Prostate gland (tissue), 2 donors: ENCODE measurements around the gene OR7G2. TPM values are rescaled to one million over a fixed set of nuclear protein-coding genes. Genes with fewer than 3 reads are reported as not detected.

Experiments
- DNase-seq: peaks from one replicate; pipeline ENCODE4 v3.0.0-alpha.2; 2019; ENCODE audit warnings: low spot score
- H3K27ac ChIP-seq, 2 donors: fragments of 200-600 bp; sonication (generic); 2 replicates each; pipeline ENCODE4 v1.5.1; 2017 to 2019
- H3K27me3 ChIP-seq: fragments of 200-600 bp; sonication (generic); replicated peaks from 2 replicates; pipeline ENCODE4 v1.5.1; 2019; ENCODE audit not compliant: insufficient read depth
- H3K36me3 ChIP-seq, 2 donors: fragments of 200-600 bp; sonication (generic); 1 replicate in 1 of 2; 2 replicates in 1 of 2; pipeline versions ENCODE4 v1.5.1 to v1.8.1; 2017 to 2019
- H3K4me1 ChIP-seq: fragments of 200-600 bp; sonication (generic); replicated peaks from 2 replicates; pipeline ENCODE4 v1.5.1; 2019
- H3K4me3 ChIP-seq, 2 donors: fragments of 200-600 bp; sonication (generic); 2 replicates each; pipeline ENCODE4 v1.5.1; 2017 to 2019
- H3K9me3 ChIP-seq: fragments of 200-600 bp; sonication (generic); 2 replicates; pipeline ENCODE4 v1.5.1; 2017
- POLR2A ChIP-seq: fragments of 450-650 bp; IDR thresholded peaks from one replicate; pipeline ENCODE4 v1.6.1; 2016; ENCODE audit warnings: antibody characterized with exemption, mild to moderate bottlenecking
- POLR2AphosphoS5 ChIP-seq: sonication (generic); formaldehyde crosslinking; IDR thresholded peaks from one replicate; pipeline ENCODE4 v1.6.1; 2017; ENCODE audit warnings: antibody characterized with exemption
- WGBS: methylation state at CpG from one replicate; pipeline ENCODE4 v1.1.5; 2018; 5-methylcytosine and 5-hydroxymethylcytosine counted together
- intact Hi-C: fragments of 100-400 bp; cut with DNase I; formaldehyde crosslinking; loops from one replicate; pipeline ENCODE4 v1.14.2; 2022
- total RNA-seq, 2 donors: library from RNA; depleted of rRNA; stranded (reverse); fragments of >200 nt; gene quantifications; one replicate each; pipeline ENCODE4 v1.1.0, GENCODE V29; 2016
- TF ChIP-seq, protein P1 (sequence below), 4 experiments: fragments of 200-600 bp in 2 of 4; fragments of 450-650 bp in 2 of 4; sonication (generic) in 2 of 4; IDR thresholded peaks; 1 replicate in 3 of 4; 2 replicates in 1 of 4; pipeline ENCODE4 v1.5.1; 2016 to 2019; ENCODE audit warnings: antibody characterized with exemption in 4 of 4, mild to moderate bottlenecking in 2 of 4, moderate library complexity in 2 of 4

Gene OR7G2
- total RNA-seq, 2 donors from 2014 or later: not detected

- Histone ChIP-seq H3K36me3 (no peaks in the 10 kb centered on the region), H3K27ac (no peak overlapping the region), H3K4me3 (no peak overlapping the region), H3K27me3 (no peaks in the 10 kb centered on the region), H3K9me3 (no peaks in the 10 kb centered on the region), H3K4me1 (no peaks in the 10 kb centered on the region)
- no peak for DNase-seq
- no peak for TF ChIP-seq POLR2AphosphoS5
- TF ChIP-seq, protein P1, sequence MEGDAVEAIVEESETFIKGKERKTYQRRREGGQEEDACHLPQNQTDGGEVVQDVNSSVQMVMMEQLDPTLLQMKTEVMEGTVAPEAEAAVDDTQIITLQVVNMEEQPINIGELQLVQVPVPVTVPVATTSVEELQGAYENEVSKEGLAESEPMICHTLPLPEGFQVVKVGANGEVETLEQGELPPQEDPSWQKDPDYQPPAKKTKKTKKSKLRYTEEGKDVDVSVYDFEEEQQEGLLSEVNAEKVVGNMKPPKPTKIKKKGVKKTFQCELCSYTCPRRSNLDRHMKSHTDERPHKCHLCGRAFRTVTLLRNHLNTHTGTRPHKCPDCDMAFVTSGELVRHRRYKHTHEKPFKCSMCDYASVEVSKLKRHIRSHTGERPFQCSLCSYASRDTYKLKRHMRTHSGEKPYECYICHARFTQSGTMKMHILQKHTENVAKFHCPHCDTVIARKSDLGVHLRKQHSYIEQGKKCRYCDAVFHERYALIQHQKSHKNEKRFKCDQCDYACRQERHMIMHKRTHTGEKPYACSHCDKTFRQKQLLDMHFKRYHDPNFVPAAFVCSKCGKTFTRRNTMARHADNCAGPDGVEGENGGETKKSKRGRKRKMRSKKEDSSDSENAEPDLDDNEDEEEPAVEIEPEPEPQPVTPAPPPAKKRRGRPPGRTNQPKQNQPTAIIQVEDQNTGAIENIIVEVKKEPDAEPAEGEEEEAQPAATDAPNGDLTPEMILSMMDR (IDR thresholded peaks at IDR 0.05): no peak
- TF ChIP-seq POLR2A: no peak
- WGBS: 54% methylated on average over 5 of the region's 5 CpGs
- intact Hi-C loops: no loop called here
Measured at GRCh38 chr19:9116547-9116946, 9.3 kb upstream of the OR7G2 start.

DNA sequence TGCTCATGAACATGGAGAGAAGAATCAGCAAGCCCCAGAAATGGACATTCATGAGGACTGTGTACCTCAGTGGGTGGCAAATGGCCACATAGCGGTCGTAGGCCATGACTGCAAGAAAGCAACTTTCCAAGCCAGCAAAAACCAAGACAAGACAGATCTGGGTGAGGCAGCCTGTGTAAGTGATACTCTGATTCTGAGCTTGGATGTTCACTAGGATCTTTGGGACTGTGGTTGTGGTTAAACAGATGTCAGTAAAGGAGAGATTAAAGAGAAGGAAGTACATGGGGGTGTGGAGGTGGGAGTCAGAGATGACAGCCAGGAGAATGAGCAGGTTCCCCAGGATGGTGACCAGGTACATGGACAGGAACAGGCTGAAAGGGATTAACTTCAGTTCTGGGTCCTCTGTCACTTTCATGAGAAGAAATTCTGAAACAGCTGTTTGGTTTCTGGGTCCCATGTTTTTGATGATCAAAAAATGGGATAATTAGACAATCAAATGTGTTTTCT is 8.1 kb upstream of the OR7G2 start, which contains the start of gene OR7G1:
Gene OR7G1, minus strand, starts transcription at position 457 of the 507 bp plus-strand sequence. Its CDS starts 0 bp downstream, at position 457.
- Histone ChIP-seq H3K4me3 (no peak within 1 kb of the TSS), H3K4me1 (no peaks in the 10 kb centered on the region), H3K27me3 (no peaks in the 10 kb centered on the region), H3K27ac (no peak within 1 kb of the TSS), H3K36me3 (no peaks in the 10 kb centered on the region), H3K9me3 (no peaks in the 10 kb centered on the region)
- TF ChIP-seq, protein P1 (IDR thresholded peaks at IDR 0.05): no peak
- TF ChIP-seq POLR2A: no peak
- TF ChIP-seq POLR2AphosphoS5: no peak
- no peak for DNase-seq
- WGBS: 84% methylated on average over 2 of the region's 2 CpGs
- intact Hi-C loops: no loop called here

DNA sequence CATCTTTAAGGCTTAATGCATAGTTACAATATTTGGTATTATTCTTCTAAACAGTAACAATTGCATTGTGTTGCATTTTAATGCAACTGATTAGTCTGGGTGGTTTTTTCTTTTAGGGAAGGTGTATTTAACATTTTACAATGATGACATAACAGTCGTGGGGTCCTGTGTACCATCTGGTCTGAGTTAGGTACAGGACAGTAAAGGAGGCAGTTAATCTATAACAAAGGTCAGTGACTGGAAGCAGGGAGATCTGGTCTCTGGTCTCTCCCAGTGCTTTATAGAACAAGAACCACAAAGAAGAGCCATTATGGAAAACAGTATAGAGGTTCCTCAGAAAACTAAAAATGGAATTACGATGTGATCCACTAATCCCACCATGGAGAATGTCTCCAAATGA is 2.7 kb upstream of the OR7G2 start:
- H3K27ac ChIP-seq: no peak overlapping the region
- DNase-seq: no peak
- 44% methylated on average over 2 of the region's 2 CpGs for WGBS
- H3K4me3 ChIP-seq: no peak overlapping the region
- no peaks in the 10 kb centered on the region for H3K36me3 ChIP-seq
- intact Hi-C loops: no loop called here
- H3K27me3 ChIP-seq: no peaks in the 10 kb centered on the region
- TF ChIP-seq, protein P1 (IDR thresholded peaks at IDR 0.05): no peak
- no peak for TF ChIP-seq POLR2AphosphoS5
- TF ChIP-seq POLR2A: no peak
- H3K4me1 ChIP-seq: no peaks in the 10 kb centered on the region
- H3K9me3 ChIP-seq: no peaks in the 10 kb centered on the region

DNA sequence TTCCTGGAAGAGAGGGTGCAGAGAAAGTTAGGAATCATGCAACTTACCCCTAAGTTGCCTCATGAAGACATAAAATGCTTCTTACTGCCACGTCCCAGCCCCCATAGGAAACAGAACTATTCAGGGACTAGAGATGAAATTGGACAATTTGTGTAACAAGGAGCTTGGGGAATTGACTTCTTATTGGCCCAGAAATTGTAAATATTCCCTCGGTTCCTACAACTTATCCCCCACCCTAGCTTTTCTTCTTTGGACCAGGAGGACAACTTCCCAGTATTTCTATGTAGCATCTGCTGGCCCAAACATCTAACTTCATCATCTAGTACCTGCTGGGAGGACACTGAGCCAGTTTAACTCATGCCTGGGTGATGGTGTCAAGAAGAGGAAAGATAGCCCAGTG is 20.5 kb downstream of the OR7G2 start, which contains the start of gene OR1M1:
Gene OR1M1, plus strand, starts transcription at position 301 of the 400 bp plus-strand sequence. CDS start 6,184 bp downstream, outside the sequence.
- Histone ChIP-seq H3K4me1 (no peaks in the 10 kb centered on the region), H3K27ac (no peak within 1 kb of the TSS), H3K27me3 (no peaks in the 10 kb centered on the region), H3K4me3 (no peak within 1 kb of the TSS), H3K36me3 (no peaks in the 10 kb centered on the region), H3K9me3 (no peaks in the 10 kb centered on the region)
- 46% methylated on average over 2 of the region's 2 CpGs for WGBS
- no peak for DNase-seq
- intact Hi-C loops: no loop called here
- TF ChIP-seq, protein P1 (IDR thresholded peaks at IDR 0.05): no peak
- TF ChIP-seq POLR2AphosphoS5 (no peak), POLR2A (no peak)

DNA sequence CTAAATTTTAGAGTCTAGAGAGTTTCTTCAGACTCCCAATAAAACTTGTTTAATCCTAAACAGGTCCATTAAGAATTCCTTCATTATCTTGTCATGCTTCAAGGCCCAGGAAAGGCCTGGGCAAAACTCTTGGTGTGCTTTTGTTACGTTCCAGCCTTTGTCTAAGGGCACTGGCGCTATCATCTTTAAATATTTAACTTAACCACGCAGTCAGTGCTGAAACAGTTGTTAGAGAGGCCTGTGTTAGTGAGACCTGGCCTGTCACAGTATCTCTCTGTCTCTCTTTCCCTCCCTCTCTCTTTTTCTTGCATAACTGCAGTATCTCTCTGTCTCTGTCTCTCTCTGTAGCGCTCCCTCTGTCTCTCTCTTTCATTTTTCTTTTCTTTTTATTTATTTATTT is 28.6 kb downstream of the OR7G2 start:
- WGBS: 65% methylated on average over 4 of the region's 4 CpGs
- no peak for TF ChIP-seq POLR2AphosphoS5
- TF ChIP-seq, protein P1 (IDR thresholded peaks at IDR 0.05): no peak
- TF ChIP-seq POLR2A: no peak
- Histone ChIP-seq H3K4me1 (no peaks in the 10 kb centered on the region), H3K9me3 (no peaks in the 10 kb centered on the region), H3K4me3 (no peak overlapping the region), H3K36me3 (no peaks in the 10 kb centered on the region), H3K27me3 (no peaks in the 10 kb centered on the region), H3K27ac (no peak overlapping the region)
- no peak for DNase-seq
- intact Hi-C loops: loop anchor here (2.0 kb wide), 1 partner anchor 424 kb away; no protein-coding TSS in a partner anchor
